GM18502 (cell line): ENCODE data around the gene UQCC5.
"Not testable (repeated sequence)": the region's sequence is repeated elsewhere in the genome, so short reads cannot be mapped to it uniquely, and the experiment has no call there.

Experiments
- ATAC-seq: cut with Tn5 transposase; IDR thresholded peaks from one replicate; pipeline ENCODE4 v1.9.1; 2021; ENCODE audit warnings: mild to moderate bottlenecking; ENCODE audit not compliant: unreplicated experiment, poor library complexity

Gene UQCC5

DNA sequence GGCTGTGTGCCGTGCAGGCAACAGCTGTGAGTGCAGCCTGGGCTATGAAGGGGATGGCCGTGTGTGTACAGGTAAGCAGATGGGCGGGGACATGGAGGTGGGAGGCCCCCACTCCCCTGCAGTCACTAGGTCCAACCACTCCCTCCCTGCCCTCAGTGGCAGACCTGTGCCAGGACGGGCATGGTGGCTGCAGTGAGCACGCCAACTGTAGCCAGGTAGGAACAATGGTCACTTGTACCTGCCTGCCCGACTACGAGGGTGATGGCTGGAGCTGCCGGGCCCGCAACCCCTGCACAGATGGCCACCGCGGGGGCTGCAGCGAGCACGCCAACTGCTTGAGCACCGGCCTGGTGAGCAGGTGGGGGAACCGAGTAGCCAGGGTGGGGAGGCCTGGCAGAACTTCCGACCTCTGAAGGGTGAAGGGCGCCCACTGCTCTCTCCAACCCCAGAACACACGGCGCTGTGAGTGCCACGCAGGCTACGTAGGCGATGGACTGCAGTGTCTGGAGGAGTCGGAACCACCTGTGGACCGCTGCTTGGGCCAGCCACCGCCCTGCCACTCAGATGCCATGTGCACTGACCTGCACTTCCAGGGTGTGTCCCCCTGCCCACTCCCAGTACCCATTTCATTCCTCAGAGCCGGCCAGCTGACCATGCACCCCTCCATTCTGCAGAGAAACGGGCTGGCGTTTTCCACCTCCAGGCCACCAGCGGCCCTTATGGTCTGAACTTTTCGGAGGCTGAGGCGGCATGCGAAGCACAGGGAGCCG is 14.3 kb upstream of the UQCC5 start:
- no peak for ATAC-seq

DNA sequence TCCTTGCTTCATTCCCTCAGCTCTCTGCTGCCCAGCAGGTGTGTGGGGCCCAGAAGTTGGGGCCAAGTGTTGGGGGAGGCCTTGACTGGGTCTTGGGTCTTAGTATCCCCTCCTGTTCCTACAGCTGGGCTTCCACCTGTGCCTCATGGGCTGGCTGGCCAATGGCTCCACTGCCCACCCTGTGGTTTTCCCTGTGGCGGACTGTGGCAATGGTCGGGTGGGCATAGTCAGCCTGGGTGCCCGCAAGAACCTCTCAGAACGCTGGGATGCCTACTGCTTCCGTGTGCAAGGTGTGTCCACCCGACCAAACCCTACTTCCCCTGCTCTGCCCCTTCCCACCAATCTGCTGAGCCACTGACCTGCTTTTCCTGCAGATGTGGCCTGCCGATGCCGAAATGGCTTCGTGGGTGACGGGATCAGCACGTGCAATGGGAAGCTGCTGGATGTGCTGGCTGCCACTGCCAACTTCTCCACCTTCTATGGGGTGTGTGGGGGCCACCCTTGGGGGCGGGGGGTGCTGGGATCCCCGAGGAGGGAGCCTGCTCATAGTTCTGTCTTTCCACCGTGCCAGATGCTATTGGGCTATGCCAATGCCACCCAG is 13.7 kb upstream of the UQCC5 start:
- ATAC-seq: no peak

DNA sequence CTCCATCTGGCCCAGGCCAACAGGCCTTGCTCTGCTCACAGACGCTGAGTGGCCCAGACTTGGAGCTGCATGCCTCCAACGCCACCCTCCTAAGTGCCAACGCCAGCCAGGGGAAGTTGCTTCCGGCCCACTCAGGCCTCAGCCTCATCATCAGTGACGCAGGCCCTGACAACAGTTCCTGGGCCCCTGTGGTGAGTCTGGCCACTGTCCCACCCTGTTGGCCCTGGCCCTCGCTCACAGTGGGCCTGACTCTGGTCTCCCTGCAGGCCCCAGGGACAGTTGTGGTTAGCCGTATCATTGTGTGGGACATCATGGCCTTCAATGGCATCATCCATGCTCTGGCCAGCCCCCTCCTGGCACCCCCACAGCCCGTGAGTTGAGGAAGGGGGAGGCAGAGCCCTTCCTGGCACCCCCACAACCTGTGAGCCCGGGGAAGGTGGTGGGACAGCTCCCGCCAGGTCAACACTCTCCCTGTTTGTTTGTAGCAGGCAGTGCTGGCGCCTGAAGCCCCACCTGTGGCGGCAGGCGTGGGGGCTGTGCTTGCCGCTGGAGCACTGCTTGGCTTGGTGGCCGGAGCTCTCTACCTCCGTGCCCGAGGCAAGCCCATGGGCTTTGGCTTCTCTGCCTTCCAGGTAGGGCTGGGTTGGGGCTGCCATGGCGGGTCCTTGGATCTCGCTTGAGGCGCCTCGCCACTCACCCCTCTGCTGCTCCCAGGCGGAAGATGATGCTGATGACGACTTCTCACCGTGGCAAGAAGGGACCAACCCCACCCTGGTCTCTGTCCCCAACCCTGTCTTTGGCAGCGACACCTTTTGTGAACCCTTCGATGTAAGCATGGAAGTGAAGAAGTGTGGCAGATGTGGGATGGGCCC is 12.8 kb upstream of the UQCC5 start:
- ATAC-seq: no peak

DNA sequence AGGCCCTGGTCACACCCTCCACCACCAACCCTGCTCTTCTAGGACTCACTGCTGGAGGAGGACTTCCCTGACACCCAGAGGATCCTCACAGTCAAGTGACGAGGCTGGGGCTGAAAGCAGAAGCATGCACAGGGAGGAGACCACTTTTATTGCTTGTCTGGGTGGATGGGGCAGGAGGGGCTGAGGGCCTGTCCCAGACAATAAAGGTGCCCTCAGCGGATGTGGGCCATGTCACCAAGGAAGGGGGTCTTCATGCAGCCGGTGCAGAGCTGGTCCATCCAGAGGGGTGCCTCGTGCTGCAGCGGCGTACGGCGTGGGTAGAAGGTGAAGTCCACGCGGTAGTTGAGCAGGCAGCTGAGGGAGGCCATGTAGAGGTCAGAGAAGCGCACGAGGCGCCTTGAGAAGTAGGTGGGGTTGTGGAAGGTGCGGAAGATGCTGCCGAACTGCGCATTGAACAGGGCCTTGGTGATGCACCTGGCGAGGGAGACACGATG is 12.1 kb upstream of the UQCC5 start:
- ATAC-seq: no peak

DNA sequence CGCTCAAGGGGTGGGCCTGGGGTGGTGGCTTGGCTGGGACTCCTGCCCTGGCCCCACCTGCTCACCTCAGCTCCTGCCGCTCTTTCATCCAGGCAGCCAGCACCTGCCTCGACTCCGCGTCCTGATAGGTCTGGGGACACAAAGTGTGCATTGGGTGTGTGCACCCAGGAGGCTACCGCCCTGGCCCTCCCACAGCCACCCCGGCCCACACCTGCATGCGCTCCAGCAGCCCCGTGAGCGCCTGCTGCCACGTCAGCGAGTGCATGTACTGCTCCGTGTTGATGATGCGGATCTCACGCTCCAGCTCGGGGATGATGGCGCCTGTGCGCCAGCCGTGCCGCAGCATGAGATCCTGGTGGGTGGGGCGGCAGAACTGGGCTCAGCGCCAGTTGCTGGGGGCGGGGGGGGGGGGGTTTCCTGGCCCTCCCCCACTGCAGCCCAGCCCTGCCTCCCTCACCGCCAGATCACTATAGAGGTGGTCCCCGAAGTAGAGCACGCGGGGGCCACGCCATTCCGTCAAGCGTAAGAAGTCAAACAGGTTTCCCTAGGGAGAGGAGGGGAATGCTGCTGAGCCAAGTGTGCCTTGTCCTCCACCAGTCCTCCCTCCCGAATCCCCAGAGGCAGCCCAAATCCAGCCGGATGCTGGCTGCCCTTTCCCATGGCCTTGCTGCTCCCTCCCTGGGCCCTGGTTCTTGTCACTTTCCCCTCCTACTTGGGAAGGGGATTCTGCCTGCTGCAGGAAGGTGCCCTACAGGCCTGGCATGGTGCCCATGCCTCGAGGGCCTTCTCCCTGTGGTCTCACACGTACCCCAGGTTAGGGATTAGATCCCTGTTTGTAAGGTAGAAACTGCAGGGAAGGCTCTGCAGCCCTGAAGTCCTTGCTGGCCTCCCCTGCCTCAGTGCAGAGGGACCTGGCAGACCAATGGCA is 11.4 kb upstream of the UQCC5 start:
- no peak for ATAC-seq

DNA sequence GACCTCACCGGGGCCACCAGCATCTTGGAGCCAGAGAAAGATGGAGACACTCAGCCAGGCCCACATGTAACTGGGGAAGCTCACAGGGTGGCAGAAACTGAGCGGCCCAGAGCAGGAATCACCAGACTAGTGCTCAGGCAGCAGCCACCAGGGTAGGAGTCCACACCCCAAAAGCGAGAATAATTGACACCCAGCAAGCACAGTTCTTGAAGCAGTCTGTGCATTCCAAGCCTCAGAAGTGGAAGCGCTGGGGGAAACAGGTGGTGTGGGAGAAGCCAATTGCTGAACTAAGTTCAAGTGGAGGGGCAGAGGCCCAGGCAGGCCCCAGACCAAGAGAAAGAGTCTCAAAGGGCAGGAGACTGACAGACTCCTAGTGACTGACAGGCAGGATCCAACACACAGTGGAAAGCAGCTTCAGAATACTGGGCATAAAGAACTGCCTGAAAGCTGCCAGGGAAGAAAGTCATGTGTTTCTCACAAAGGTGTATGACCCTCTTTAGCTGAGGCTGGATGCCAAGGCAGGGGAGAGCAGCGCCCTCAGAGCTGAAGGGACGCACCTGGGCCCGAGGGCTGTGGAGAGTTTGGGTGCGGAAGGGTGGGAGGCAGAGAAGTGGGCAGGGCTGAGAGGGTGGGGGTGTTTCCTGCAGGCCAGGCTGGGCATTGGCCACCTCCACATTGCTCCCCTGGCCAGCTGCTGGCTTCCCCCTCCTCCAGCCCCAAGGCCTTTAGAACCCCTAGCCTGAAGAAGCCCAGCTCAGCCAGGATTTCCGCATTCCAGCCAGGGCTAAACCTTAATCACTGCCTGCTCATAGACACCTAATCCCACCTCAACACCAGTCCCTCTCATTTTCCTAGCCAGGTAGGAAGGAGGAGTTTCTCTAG is 10.5 kb upstream of the UQCC5 start:
- no peak for ATAC-seq

DNA sequence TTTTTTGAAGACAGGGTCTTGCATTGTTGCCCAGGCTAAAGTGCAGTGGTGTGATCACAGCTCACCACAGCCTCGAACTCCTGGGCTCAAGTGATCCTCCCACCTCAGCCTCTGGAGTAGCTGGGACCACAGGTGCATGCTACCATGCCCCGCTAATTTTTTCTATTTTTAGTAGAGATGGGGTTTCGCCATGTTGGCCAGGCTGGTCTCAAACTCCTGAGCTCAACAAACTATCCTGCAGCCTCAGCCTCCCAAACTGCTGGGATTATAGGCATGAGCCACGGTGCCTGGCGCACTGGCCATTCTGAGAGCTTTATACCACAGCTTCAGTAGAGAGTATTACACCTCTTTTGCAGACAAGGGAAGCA is 9.8 kb upstream of the UQCC5 start:
- not testable (repeated sequence) for ATAC-seq

DNA sequence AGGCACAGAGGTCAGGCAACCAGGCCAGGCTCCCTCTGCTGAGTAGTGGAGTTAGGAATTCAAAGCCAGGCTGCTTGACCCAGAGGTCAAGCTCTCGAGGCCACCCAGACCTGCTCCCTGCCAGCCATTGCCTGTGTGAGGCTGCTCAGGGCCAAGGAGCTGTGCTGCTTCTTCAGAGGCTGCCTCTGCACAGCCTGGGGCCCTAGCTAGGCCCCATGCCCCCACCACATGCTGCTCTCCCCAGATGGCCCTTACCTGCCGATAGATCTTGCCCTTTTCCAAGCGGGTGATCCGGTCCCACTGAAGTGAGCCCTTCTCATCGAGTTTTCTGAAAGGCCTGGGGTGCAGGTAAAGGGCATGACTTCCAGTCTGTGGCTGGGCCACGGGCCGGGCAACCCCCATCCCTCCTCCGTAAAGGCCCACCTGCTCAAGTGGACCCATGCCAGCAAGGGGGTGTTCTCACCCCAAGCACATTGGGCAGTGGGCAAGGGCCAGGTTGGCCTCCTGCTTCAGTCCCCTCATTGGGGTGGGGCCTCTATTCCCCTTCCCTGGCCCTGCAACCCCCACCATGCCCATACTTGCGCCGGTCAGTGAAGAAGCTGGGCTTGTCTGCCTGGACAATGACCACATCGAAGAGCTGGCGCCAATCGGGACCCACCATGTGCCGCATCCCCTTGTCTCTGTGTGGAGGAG is 9.2 kb upstream of the UQCC5 start:
- no peak for ATAC-seq

DNA sequence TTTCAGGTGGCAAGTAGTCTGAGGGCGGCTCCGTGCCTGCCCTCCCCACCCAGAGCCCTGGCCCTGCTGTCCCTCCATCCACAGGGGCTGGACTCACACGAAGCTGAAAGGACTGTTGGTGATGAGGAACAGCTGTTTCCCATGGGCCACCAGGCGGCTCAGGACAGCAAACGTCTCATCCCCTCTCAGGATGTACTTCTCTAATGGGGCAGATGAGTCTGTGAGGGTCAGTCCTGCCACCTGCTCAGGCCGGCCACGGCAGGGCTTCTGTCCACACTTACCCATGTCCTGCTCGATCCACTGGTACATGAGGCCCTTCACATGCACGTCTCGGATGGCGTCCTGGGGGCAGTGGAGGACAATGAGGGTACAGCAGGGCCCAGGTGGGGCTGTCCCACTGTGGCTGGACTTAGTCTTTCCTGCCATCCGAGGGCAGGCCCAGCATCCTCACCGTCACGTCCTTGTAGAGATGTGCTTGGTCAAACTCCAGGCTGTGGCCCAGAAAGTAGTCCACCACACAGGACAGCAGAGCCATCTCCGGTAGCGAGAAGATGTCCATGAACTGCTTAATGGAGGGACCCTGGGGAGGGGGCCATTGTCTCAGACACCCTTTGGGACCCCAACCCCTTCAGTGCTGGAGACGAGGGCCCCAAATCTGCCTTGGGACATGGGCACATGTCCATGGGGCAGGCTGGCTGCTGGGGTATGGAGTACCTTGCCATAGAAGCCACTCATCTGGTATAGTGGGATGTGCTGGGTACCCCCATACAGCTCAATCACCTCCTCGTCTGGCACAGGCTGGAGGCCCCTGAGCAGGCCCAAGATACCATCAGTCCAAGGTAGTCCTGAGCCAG is 8.4 kb upstream of the UQCC5 start:
- no peak for ATAC-seq

DNA sequence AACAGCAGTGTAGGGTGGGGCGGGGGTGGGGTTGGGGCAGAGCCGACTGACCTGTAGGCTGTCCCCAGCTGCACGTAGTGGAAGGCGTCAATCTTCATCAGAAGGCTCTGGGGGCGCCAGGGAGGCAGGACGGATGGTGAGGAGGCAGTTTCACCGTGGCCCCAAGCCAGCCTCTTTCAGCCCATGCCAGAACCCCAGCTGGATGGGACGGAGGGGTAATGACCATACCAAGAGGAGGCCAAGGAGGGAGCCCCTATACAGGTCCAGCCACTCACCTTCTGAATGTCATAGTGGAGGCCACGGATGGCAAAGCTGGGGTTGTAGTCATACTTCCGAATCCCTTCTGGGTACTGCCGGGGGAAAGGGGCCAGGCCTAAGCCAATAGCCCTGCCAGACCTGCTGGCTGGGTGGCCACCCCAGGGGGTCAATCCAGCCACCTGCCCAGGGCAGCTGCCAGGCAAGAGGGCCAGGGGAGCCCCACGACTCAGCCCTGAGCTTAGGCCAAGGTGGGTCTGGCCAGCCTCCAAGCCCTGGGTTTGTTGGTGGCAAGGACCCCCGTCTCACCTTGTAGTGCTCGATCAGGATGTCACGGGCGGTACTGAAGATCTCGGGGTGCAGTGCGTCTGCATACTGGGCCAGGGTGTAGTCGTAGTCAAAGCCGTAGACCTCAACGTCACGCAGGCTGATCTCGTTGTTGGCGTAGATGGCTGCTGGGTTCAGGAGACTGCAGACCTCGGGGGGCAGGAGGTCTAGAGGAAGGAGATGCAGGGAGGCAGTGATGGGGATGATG is 7.6 kb upstream of the UQCC5 start:
- ATAC-seq: no peak

DNA sequence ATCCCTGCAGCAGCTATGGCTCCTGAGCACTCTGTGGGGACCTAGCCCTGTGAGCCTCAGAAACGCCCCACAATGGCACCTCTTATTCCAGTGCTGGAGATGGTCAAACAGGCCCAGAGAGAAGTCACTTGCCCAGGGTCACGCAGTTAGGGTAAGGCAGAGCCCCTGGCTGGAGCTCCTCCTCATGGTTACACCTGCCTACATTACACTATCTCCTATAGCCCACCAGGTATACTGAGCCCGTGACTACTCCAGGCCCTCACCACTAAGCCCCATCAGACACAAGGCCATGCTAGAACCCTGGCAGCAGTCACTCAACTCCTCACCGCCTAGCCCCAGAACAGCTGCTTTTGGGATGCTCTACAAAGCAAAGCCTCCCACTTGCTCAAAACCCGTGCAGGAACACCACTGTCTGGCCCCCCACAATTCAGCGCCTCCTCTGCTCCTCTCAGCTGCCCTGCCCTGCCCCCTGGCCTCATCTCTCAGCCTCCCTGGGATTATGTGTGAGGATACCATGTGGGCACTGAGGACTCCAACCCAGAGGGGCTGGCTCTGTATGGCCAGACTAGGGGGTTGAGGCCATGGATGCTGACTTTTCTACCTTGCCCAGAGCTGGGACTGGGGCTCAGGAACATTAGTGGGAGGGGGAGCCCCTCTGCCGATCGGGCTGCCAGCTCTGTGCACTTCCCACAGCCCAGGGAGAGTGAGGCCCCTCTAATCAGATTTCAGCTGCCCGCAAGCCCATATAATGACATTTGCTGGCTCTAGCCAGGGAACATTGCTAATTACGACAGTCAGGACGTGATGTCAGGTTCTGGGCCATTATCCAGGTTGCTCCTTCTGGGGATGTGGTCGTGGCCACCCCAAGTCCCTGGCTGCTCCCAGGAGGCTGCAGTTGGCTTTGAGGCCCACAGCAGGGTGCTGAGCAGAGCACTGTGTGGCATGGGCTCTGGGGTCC is 6.8 kb upstream of the UQCC5 start:
- no peak for ATAC-seq

DNA sequence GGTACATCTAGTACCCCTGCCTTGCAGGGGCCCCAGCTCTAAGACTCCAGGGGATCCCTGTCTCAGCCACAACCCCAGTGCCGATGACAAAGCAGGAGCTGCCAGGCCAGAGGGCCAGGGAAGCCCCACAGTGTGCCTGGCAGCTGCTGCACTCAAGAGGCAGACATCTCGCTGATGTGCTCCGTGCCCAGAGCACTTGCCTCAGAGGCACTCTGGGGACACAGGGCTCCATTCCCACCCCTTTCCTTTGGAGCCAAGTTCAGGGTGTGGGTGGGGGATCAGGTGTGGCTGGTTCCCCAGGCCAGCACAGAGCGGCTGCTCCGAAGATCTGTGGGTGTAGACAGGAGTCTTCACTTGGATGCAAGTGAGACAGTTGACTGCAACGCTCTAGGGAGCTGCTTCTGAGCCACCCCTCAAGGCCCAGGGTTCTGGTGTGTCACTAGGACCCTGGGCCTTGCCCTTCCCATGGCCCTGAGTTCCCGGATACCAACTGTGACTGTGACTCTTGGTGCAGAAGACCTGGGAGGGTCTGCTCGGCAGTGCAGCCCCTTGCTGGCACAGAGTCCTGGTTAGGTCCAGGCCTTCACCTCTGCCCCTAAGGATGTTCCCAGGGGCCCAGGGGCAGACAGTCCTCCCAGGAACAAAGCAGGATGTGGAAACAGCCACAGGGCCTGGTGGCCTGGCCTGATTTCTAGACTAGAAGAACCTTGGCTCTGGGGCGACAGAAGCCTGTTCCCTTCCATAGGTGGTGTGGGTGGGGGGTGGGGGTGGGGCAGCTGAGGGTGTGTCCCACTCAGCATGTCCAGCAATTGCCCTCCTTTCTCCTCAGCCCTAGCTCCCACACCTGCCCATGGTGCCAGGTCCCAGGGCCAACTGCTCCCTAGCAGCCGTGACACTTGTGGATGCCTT is 5.2 kb upstream of the UQCC5 start:
- ATAC-seq: no peak

DNA sequence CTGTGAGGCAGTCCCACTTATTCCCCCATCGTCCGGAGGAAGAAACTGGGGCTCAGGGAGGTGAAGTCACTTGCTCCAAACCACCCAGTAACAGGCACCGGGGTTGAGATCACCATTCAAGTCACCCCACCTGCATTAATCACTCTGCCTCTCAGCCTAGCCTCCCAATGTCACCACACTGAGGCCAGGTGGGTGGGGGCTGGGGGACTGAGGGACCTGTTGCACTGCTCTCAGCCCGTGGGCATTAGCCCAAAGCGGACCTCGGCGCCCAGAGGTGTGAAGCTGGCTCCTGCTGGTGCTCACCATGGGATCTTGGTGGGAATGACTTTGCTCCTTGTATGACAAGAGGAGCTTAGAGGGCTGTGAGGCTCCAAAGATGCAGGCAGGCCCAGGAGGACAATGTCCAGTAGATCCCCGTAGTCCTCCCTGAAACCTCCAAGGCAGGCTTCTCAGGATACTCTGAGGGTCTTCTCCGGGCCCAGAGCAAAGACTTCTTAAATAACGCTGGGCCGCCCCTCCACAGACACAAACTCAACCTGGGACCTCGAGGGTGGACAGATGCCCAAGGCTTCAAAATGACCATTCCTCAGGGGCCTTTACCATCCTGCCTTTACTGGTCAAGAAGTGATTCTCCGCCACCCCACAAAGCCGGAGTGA is 4.4 kb upstream of the UQCC5 start:
- ATAC-seq: no peak

DNA sequence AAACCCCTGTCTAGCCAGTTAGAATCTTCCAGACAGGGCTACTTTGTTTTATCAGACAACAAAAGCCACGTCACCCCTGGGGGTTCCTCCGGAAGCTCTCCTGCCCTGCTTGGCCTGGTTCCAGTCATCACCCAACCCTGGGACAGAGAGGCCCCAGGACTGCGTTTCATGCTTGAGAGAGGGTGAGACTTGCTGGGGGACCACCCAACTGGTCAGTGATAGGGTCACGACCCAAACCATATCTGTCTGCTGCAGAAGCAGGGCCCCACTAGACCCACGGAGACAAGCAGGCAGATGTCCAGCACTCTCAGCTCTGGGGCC is 3.9 kb upstream of the UQCC5 start:
- ATAC-seq: no peak
